A549 treated with Hydrocortisone at 1 μM for 4 hours (cell line): ENCODE data around the gene PKMYT1. TPM values are rescaled to one million over a fixed set of nuclear protein-coding genes. Genes with fewer than 3 reads are reported as not detected.

Experiments used
- total RNA-seq: library from RNA; stranded (reverse); fragments of 200-300 nt; extraction: Qiagen RNA extraction; gene quantifications from 5 replicates; pipeline ENCODE4 v1.2.3, GENCODE V29; 2022

The PKMYT1 gene
- 64.8 to 93.9 TPM (median 88.9 TPM) in 5 replicates for total RNA-seq

GRCh38 chr16:2980227-2981176 lies at the start of gene PKMYT1:
PKMYT1 (minus strand) TSS chr16:2980446; CDS start chr16:2979657, 789 bp downstream.

GRCh38 chr16:3023669-3024478 lies 43.6 kb upstream of the PKMYT1 start, which contains the start of the genes HCFC1R1 and THOC6:
HCFC1R1 (minus strand) TSS chr16:3023942; CDS start chr16:3023941, 1 bp downstream.
THOC6 (plus strand) TSS chr16:3024035; CDS start chr16:3024327, 292 bp downstream.

GRCh38 chr16:3020247-3020603 lies 40.0 kb upstream of the PKMYT1 start, which contains the start of gene TNFRSF12A:
TNFRSF12A (plus strand) TSS chr16:3020368; CDS start chr16:3020398, 30 bp downstream.

GRCh38 chr16:3017794-3018506 lies 37.7 kb upstream of the PKMYT1 start, which contains the start of gene CLDN6:
CLDN6 (minus strand) TSS chr16:3018183; CDS start chr16:3016021, 2,162 bp downstream.

GRCh38 chr16:3012828-3013420 lies 32.7 kb upstream of the PKMYT1 start, which contains the start of gene CLDN9:
CLDN9 (plus strand) TSS chr16:3012923; CDS start chr16:3013363, 440 bp downstream.

GRCh38 chr16:2968738-2969544 lies 11.3 kb downstream of the PKMYT1 start, which contains the start of gene PAQR4:
PAQR4 (plus strand) TSS chr16:2969348; CDS start chr16:2969675, 327 bp downstream.

GRCh38 chr16:2963723-2964474 lies 16.3 kb downstream of the PKMYT1 start, which contains the start of gene KREMEN2:
KREMEN2 (plus strand) TSS chr16:2964275; CDS start chr16:2964521, 246 bp downstream.

Other genes starting within 250 kb of the PKMYT1 start
- 370 to 412 TPM (median 400 TPM) in 5 replicates for gene SRRM2, start 227.8 kb downstream of the PKMYT1 start, total RNA-seq
- gene ELOB, start 203.2 kb downstream of the PKMYT1 start, total RNA-seq: 397 to 574 TPM (median 505 TPM) in 5 replicates
- gene PRSS33, start 192.9 kb downstream of the PKMYT1 start, total RNA-seq: not detected in 5 replicates
- gene PRSS41, start 182.0 kb downstream of the PKMYT1 start, total RNA-seq: not detected in 5 replicates
- 0.16 to 0.32 TPM (median 0.20 TPM) in 3 of 5 replicates, not detected in the others for gene PRSS21, start 163.2 kb downstream of the PKMYT1 start, total RNA-seq
- 0.49 to 0.73 TPM (median 0.59 TPM) in 5 replicates for gene ZG16B, start 150.1 kb downstream of the PKMYT1 start, total RNA-seq
- gene PRSS22, start 122.3 kb downstream of the PKMYT1 start, total RNA-seq: 0.84 to 1.2 TPM (median 0.97 TPM) in 5 replicates
- 44.0 to 53.5 TPM (median 50.4 TPM) in 5 replicates for gene FLYWCH2, start 97.2 kb downstream of the PKMYT1 start, total RNA-seq
- 20.6 to 26.1 TPM (median 25.1 TPM) in 5 replicates for gene FLYWCH1, start 68.5 kb downstream of the PKMYT1 start, total RNA-seq
- 1.4 to 2.5 TPM (median 1.9 TPM) in 5 replicates for gene KREMEN2, start 16.2 kb downstream of the PKMYT1 start, total RNA-seq
- 35.2 to 44.7 TPM (median 43.1 TPM) in 5 replicates for gene PAQR4, start 11.1 kb downstream of the PKMYT1 start, total RNA-seq
- gene CLDN9, start 32.5 kb upstream of the PKMYT1 start, total RNA-seq: 0.33 to 0.55 TPM (median 0.47 TPM) in 5 replicates
- gene CLDN6, start 37.7 kb upstream of the PKMYT1 start, total RNA-seq: 0.25 to 0.44 TPM (median 0.39 TPM) in 5 replicates
- 375 to 617 TPM (median 546 TPM) in 5 replicates for gene TNFRSF12A, start 39.9 kb upstream of the PKMYT1 start, total RNA-seq
- 159 to 256 TPM (median 229 TPM) in 5 replicates for gene HCFC1R1, start 43.5 kb upstream of the PKMYT1 start, total RNA-seq
- 27.8 to 35.7 TPM (median 33.0 TPM) in 5 replicates for gene THOC6, start 43.6 kb upstream of the PKMYT1 start, total RNA-seq
- gene BICDL2, start 56.5 kb upstream of the PKMYT1 start, total RNA-seq: not detected in 5 replicates
- gene MMP25, start 66.1 kb upstream of the PKMYT1 start, total RNA-seq: 0.86 to 1.2 TPM (median 0.90 TPM) in 5 replicates
- gene IL32, start 85.2 kb upstream of the PKMYT1 start, total RNA-seq: 21.6 to 38.9 TPM (median 24.5 TPM) in 5 replicates
- not detected in 5 replicates for gene ZSCAN10, start 118.8 kb upstream of the PKMYT1 start, total RNA-seq
- gene ZNF205, start 132.1 kb upstream of the PKMYT1 start, total RNA-seq: 13.0 to 14.7 TPM (median 14.4 TPM) in 5 replicates
- 9.7 to 12.0 TPM (median 11.8 TPM) in 5 replicates for gene ZNF213, start 154.6 kb upstream of the PKMYT1 start, total RNA-seq
- gene OR1F1, start 207.8 kb upstream of the PKMYT1 start, total RNA-seq: 0.15 to 0.44 TPM (median 0.31 TPM) in 5 replicates